CD8-positive, alpha-beta memory T cell (primary cell): Measurements from ENCODE around the gene TIGD3. TPM values are rescaled to one million over a fixed set of nuclear protein-coding genes. Genes with fewer than 3 reads are reported as not detected.
A peak's percentile ranks its signal among the peaks of the same experiment; 100 is the strongest.

Experiments used
- CTCF ChIA-PET: fragments of 350-600 bp; sonication (Branson Sonifier 250); formaldehyde crosslinking; loops from one replicate; lab custom pipeline; 2021; ENCODE audit warnings: antibody characterized with exemption; lab: Charles Lee
- POLR2A ChIA-PET: fragments of 350-600 bp; sonication (Branson Sonifier 250); formaldehyde crosslinking; loops from one replicate; lab custom pipeline; 2021; ENCODE audit warnings: antibody characterized with exemption; lab: Charles Lee
- DNase-seq, 5 donors: peaks; one replicate each; pipeline versions ENCODE4 v3.0.0 to v3.0.0-alpha.2; 2020 to 2022; ENCODE audit warnings: mixed read lengths in 1 of 5
- H3K27ac ChIP-seq: one replicate; pipeline ENCODE4 v1.7.0; 2013; ENCODE audit warnings: low read depth, mild to moderate bottlenecking, low read length, moderate library complexity
- H3K27me3 ChIP-seq: 2 replicates; pipeline ENCODE4 v1.7.0; 2013; ENCODE audit warnings: low read length, mild to moderate bottlenecking; ENCODE audit not compliant: insufficient read depth, poor library complexity, severe bottlenecking
- H3K36me3 ChIP-seq: 2 replicates; pipeline ENCODE4 v1.7.0; 2013; ENCODE audit warnings: mild to moderate bottlenecking, low read length, moderate library complexity; ENCODE audit not compliant: insufficient read depth
- H3K4me1 ChIP-seq: 2 replicates; pipeline ENCODE4 v1.7.0; 2013; ENCODE audit warnings: mild to moderate bottlenecking, low read length, moderate library complexity; ENCODE audit not compliant: insufficient read depth
- H3K4me3 ChIP-seq: 2 replicates; pipeline ENCODE4 v1.7.0; 2013; ENCODE audit warnings: mild to moderate bottlenecking, low read length
- H3K9me3 ChIP-seq: 2 replicates; pipeline ENCODE4 v1.7.0; 2013; ENCODE audit warnings: mild to moderate bottlenecking, low read length
- H3K27ac Mint-ChIP-seq, 8 donors: one replicate each; pipeline ENCODE4 v1.8.0; 2020 to 2021; ENCODE audit warnings: mixed read lengths in 8 of 8, mild to moderate bottlenecking in 6 of 8, inconsistent platforms in 3 of 8, moderate library complexity in 3 of 8
- H3K27me3 Mint-ChIP-seq, 2 donors: one replicate each; pipeline ENCODE4 v1.8.0; 2020 to 2021; ENCODE audit warnings: mixed read lengths in 2 of 2, mild to moderate bottlenecking in 1 of 2, moderate library complexity in 1 of 2
- H3K36me3 Mint-ChIP-seq, 3 donors: one replicate each; pipeline ENCODE4 v1.8.0; 2020 to 2021; ENCODE audit warnings: mixed read lengths in 3 of 3, inconsistent platforms in 1 of 3, mild to moderate bottlenecking in 1 of 3
- H3K4me1 Mint-ChIP-seq, 3 donors: one replicate each; pipeline ENCODE4 v1.8.0; 2020 to 2021; ENCODE audit warnings: mixed read lengths in 3 of 3, inconsistent platforms in 1 of 3, mild to moderate bottlenecking in 1 of 3
- H3K4me3 Mint-ChIP-seq, 7 donors: one replicate each; pipeline ENCODE4 v1.8.0; 2020 to 2021; ENCODE audit warnings: mixed read lengths in 7 of 7, mild to moderate bottlenecking in 6 of 7, moderate library complexity in 4 of 7, inconsistent platforms in 2 of 7
- H3K9me3 Mint-ChIP-seq, 5 donors: one replicate each; pipeline ENCODE4 v1.8.0; 2020 to 2022; ENCODE audit warnings: mixed read lengths in 5 of 5, mild to moderate bottlenecking in 3 of 5, moderate library complexity in 2 of 5, inconsistent platforms in 1 of 5
- polyA plus RNA-seq: library from polyadenylated mRNA; unstranded; fragments of 300-500 nt; fragmentation: Illumina TruSeq; gene quantifications from one replicate; pipeline ENCODE4 v1.2.3, GENCODE V29; 2021
- total RNA-seq, 2 experiments: library from RNA; stranded (reverse); gene quantifications; one replicate each; pipeline ENCODE4 v1.2.3, GENCODE V29; 2021

TIGD3 gene
- total and polyA plus RNA-seq, 3 experiments from 2014 or later: 0.59 to 1.2 (median 0.91) TPM

- Mint-ChIP-seq H3K4me1 (peaks cover 3 to 10% (median 10%) of the 10 kb centered on the region in 3 donors), H3K27ac (no peak overlapping the region), H3K4me3 (no peak overlapping the region), H3K27me3 (peaks cover 1 to 4% of the 10 kb centered on the region in 2 donors), H3K36me3 (no peaks in the 10 kb centered on the region), H3K9me3 (no peaks in the 10 kb centered on the region)
- Histone ChIP-seq H3K27me3 (no peaks in the 10 kb centered on the region), H3K4me3 (no peak overlapping the region), H3K9me3 (no peaks in the 10 kb centered on the region), H3K4me1 (peaks cover 11% of the 10 kb centered on the region), H3K27ac (no peak overlapping the region), H3K36me3 (no peaks in the 10 kb centered on the region)
- POLR2A ChIA-PET: no interaction called here
- CTCF ChIA-PET: interaction anchor here (1.2 to 9.2 kb wide), 3 partner anchors 20 to 90 kb away, joined by 3 to 161 read pairs (median 75); partner anchors contain the start of gene DPF2
- DNase-seq: no peak
These were observed 43.3 kb upstream of the TIGD3 start for GRCh38 chr11:65311170-65311678.

DNA sequence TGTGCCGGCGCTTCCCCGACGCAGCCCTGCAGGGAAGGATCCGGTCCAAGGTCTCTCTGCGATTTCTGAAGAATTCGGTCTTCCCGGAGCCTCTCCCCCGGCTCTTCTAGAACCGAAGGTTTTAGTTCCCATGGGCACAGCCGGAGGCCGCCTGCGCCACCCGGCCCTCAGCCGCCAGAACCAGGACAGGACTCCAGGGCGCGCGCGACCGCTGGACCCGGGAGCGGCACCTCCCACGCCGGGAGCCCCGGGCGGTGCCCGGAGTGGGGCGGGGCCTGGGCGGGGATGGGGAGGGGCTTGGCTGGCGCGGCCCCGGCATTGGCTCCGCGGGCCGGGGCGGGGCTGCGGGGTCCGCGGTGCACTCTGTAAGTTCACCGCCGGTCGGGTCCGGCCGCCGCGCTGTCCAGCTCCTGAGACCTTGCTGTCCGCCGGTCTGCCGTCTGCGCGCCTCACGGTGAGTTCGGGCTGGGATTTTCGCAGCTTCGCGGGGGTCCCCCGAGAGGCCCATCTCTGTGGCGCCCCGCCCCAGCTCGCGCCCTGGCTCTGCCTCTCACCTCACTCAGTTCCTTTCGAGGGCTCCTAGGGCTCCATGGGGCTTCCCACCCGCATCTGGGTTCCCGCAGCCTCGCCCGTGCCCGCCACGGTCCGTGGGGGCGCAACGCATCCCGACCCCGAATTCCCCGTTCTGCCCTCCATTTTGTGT is 39.9 kb upstream of the TIGD3 start, which contains the start of gene CDC42EP2:
TSS of gene CDC42EP2 (plus strand) at position 366 of the 703 bp plus-strand sequence. CDS start 6,033 bp downstream, outside the sequence.
- peak within 1 kb of the TSS in 1 of 8 donors; percentile 43 for H3K27ac Mint-ChIP-seq
- no peaks in the 10 kb centered on the region for H3K36me3 ChIP-seq
- H3K9me3 ChIP-seq: no peaks in the 10 kb centered on the region
- no peaks in the 10 kb centered on the region for H3K27me3 ChIP-seq
- peaks cover 1 to 4% of the 10 kb centered on the region in 2 donors for H3K27me3 Mint-ChIP-seq
- H3K9me3 Mint-ChIP-seq: no peaks in the 10 kb centered on the region
- DNase-seq: peak; percentile 54 to 77 (median 73)
- ChIA-PET CTCF (interaction anchor here (0.7 to 9.2 kb wide), 34 partner anchors 10 to 444 kb away, joined by 3 to 161 read pairs (median 4); partner anchors contain the start of genes DPF2, POLA2 and SYVN1), POLR2A (interaction anchor here (0.6 to 1.3 kb wide), 5 partner anchors 15 to 179 kb away, joined by 3 to 7 read pairs (median 4); no protein-coding TSS in a partner anchor)
- peaks cover 12% of the 10 kb centered on the region for H3K4me1 ChIP-seq
- H3K27ac ChIP-seq: no peak within 1 kb of the TSS
- no peaks in the 10 kb centered on the region for H3K36me3 Mint-ChIP-seq
- H3K4me1 Mint-ChIP-seq: peaks cover 3 to 10% (median 10%) of the 10 kb centered on the region in 3 donors
- peak within 1 kb of the TSS; percentile 75 for H3K4me3 ChIP-seq
- peak within 1 kb of the TSS; percentile 74 to 88 (median 77) for H3K4me3 Mint-ChIP-seq

- peak; percentile 68 to 84 (median 77) for DNase-seq
- peak overlapping the region; percentile 75 for H3K4me3 ChIP-seq
- H3K4me1 ChIP-seq: peaks cover 12% of the 10 kb centered on the region
- peaks cover 1 to 4% of the 10 kb centered on the region in 2 donors for H3K27me3 Mint-ChIP-seq
- H3K27me3 ChIP-seq: no peaks in the 10 kb centered on the region
- peak overlapping the region; percentile 74 to 88 (median 77) for H3K4me3 Mint-ChIP-seq
- no peaks in the 10 kb centered on the region for H3K36me3 Mint-ChIP-seq
- CTCF ChIA-PET: interaction anchor here (0.7 to 9.2 kb wide), 34 partner anchors 8 to 445 kb away, joined by 3 to 161 read pairs (median 4); partner anchors contain the start of genes DPF2, POLA2 and SYVN1
- no peaks in the 10 kb centered on the region for H3K36me3 ChIP-seq
- H3K4me1 Mint-ChIP-seq: peaks cover 3 to 10% (median 10%) of the 10 kb centered on the region in 3 donors
- H3K9me3 ChIP-seq: no peaks in the 10 kb centered on the region
- H3K9me3 Mint-ChIP-seq: no peaks in the 10 kb centered on the region
- H3K27ac ChIP-seq: no peak overlapping the region
- POLR2A ChIA-PET: interaction anchor here (0.7 to 1.9 kb wide), 5 partner anchors 14 to 180 kb away, joined by 3 to 7 read pairs (median 4); partner anchors contain the start of gene POLA2
- no peak overlapping the region for H3K27ac Mint-ChIP-seq
These were observed 39.2 kb upstream of the TIGD3 start for GRCh38 chr11:65315204-65315865.

DNA sequence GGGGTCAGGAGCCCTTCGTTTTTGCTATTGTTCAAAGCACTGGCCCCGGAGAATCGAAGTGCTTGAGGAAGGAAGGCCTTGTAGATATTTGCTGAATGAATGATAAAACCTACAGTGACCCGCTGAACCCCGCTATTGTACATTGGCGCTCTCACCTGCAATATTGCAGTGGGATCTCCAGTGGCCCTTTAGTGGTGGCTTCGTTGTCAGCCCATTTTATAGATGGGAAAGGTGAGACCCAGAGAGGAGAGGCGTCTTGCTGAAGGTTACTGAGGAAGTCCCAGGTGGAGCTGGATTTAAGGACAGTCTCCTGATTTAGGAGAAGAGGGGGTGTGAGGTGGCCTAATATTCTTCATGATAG is 38.7 kb upstream of the TIGD3 start:
- H3K4me1 ChIP-seq: peaks cover 12% of the 10 kb centered on the region
- H3K4me1 Mint-ChIP-seq: peaks cover 3 to 10% (median 10%) of the 10 kb centered on the region in 3 donors

DNA sequence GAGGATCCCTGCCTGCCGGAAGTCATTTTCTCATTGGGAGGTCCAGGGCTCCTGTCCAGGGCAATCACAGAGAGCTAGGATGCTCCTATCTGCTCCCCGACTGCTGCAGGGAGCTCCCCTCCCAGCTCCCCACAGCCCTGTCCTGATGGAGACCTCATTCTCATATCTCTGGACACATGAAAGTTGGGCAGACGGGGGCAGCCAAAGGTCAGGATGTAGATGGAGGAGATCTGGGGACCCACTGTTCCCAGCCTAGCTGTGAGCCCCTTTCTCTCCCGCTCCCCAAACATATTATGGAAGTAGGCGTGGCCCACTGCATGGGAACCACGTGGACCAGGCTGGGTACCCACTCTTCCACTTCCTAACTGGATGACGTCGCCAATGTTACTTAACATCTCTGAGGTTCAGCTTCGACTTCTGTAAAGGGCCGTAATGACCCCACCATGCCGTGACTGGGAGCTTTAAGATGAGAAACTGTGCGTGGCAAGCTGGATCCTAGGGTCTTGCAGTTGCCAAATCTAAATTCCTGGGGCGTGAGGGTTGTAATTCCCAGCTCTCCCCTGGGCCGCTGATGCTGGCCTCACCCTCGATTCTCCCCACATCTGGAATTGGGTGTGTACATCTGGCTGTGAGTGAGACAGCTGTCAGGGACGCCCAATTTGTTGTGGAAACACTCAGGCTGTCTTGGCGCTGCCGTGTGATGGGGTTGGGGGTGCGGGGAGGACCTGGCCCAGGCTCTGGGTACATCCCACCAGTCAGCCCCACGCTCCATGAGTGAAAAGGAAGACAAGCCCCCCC is 38.1 kb upstream of the TIGD3 start:
- H3K27me3 Mint-ChIP-seq: peaks cover 1 to 4% of the 10 kb centered on the region in 2 donors
- POLR2A ChIA-PET: interaction anchor here (1.1 to 1.9 kb wide), 3 partner anchors 17 to 55 kb away, joined by 4 to 7 read pairs (median 6); partner anchors contain the start of genes DPF2 and POLA2
- peaks cover 3 to 10% (median 10%) of the 10 kb centered on the region in 3 donors for H3K4me1 Mint-ChIP-seq
- H3K27ac Mint-ChIP-seq: no peak overlapping the region
- no peak overlapping the region for H3K27ac ChIP-seq
- H3K27me3 ChIP-seq: no peaks in the 10 kb centered on the region
- H3K4me3 ChIP-seq: no peak overlapping the region
- H3K4me3 Mint-ChIP-seq: peak overlapping the region; percentile 50 to 82 (median 75)
- H3K36me3 Mint-ChIP-seq: no peaks in the 10 kb centered on the region
- CTCF ChIA-PET: interaction anchor here (0.9 to 9.2 kb wide), 20 partner anchors 8 to 302 kb away, joined by 3 to 161 read pairs (median 5); partner anchors contain the start of genes ARL2, DPF2 and SYVN1
- H3K9me3 ChIP-seq: no peaks in the 10 kb centered on the region
- no peaks in the 10 kb centered on the region for H3K9me3 Mint-ChIP-seq
- H3K36me3 ChIP-seq: no peaks in the 10 kb centered on the region
- peaks cover 12% of the 10 kb centered on the region for H3K4me1 ChIP-seq
- DNase-seq: no peak

More for the DNA sequence above, 38.7 kb upstream of the TIGD3 start:
- Histone ChIP-seq H3K4me3 (peak overlapping the region; percentile 75), H3K9me3 (no peaks in the 10 kb centered on the region), H3K27ac (no peak overlapping the region), H3K36me3 (no peaks in the 10 kb centered on the region), H3K27me3 (no peaks in the 10 kb centered on the region)
- Mint-ChIP-seq H3K27ac (no peak overlapping the region), H3K27me3 (peaks cover 1 to 4% of the 10 kb centered on the region in 2 donors), H3K9me3 (no peaks in the 10 kb centered on the region), H3K36me3 (no peaks in the 10 kb centered on the region), H3K4me3 (peak overlapping the region; percentile 72 to 82 (median 75))
- DNase-seq: no peak
- ChIA-PET CTCF (interaction anchor here (0.9 to 9.2 kb wide), 25 partner anchors 9 to 301 kb away, joined by 3 to 161 read pairs (median 5); partner anchors contain the start of genes ARL2, DPF2 and SYVN1), POLR2A (interaction anchor here (1.1 to 1.9 kb wide), 3 partner anchors 17 to 54 kb away, joined by 4 to 7 read pairs (median 6); partner anchors contain the start of genes DPF2 and POLA2)

GRCh38 chr11:65317025-65317786 is 37.3 kb upstream of the TIGD3 start:
- CTCF ChIA-PET: interaction anchor here (0.9 to 9.2 kb wide), 14 partner anchors 10 to 303 kb away, joined by 3 to 161 read pairs (median 4); partner anchors contain the start of genes ARL2 and DPF2

More at GRCh38 chr11:65317025-65317786, 37.3 kb upstream of the TIGD3 start:
- Mint-ChIP-seq H3K27me3 (peaks cover 2 to 4% of the 10 kb centered on the region in 2 donors), H3K4me3 (peak overlapping the region in 3 of 7 donors; percentile 26 to 50 (median 47)), H3K4me1 (peaks cover 3 to 10% (median 10%) of the 10 kb centered on the region in 3 donors), H3K36me3 (no peaks in the 10 kb centered on the region), H3K9me3 (no peaks in the 10 kb centered on the region), H3K27ac (peak overlapping the region in 1 of 8 donors; percentile 45)
- no peaks in the 10 kb centered on the region for H3K36me3 ChIP-seq
- no peak overlapping the region for H3K27ac ChIP-seq
- peak in 1 of 5 donors; percentile 51 for DNase-seq
- H3K27me3 ChIP-seq: no peaks in the 10 kb centered on the region
- peaks cover 12% of the 10 kb centered on the region for H3K4me1 ChIP-seq
- POLR2A ChIA-PET: interaction anchor here (0.9 to 1.9 kb wide), 3 partner anchors 16 to 112 kb away, joined by 4 to 6 read pairs (median 5); partner anchors contain the start of genes DPF2 and POLA2
- no peaks in the 10 kb centered on the region for H3K9me3 ChIP-seq
- no peak overlapping the region for H3K4me3 ChIP-seq
